H4 (cell line): ENCODE data around the gene TOMM34. TPM values are rescaled to one million over a fixed set of nuclear protein-coding genes. Genes with fewer than 3 reads are reported as not detected.

Experiments used
- DNase-seq: peaks from one replicate; pipeline ENCODE4 v3.0.0-alpha.2; 2015; ENCODE audit warnings: low spot score
- total RNA-seq: library from RNA; depleted of rRNA; stranded (reverse); fragments of >200 nt; shearing (Covaris generic); gene quantifications from 2 replicates; pipeline ENCODE4 v1.2.3, GENCODE V29; 2014

Gene TOMM34
- total RNA-seq, 1 experiment from 2014 or later: 41.5 TPM

GRCh38 chr20:44930517-44931168 is 29.6 kb downstream of the TOMM34 start:
- DNase-seq: no peak

- DNase-seq: no peak
These were observed 31.6 kb downstream of the TOMM34 start for GRCh38 chr20:44928595-44928994.

GRCh38 chr20:44924541-44924940 is 35.7 kb downstream of the TOMM34 start:
- no peak for DNase-seq

GRCh38 chr20:44921447-44921846 is 38.8 kb downstream of the TOMM34 start:
- no peak for DNase-seq

- no peak for DNase-seq
These were observed 41.4 kb downstream of the TOMM34 start for GRCh38 chr20:44918761-44919160.

GRCh38 chr20:44918342-44918741 is 41.9 kb downstream of the TOMM34 start:
- DNase-seq: no peak

- no peak for DNase-seq
These were observed 42.8 kb downstream of the TOMM34 start for GRCh38 chr20:44917399-44917798.

- no peak for DNase-seq
These were observed 43.6 kb downstream of the TOMM34 start for GRCh38 chr20:44916586-44916985.

- DNase-seq: no peak
These were observed 45.3 kb downstream of the TOMM34 start for GRCh38 chr20:44914924-44915323.

GRCh38 chr20:44912189-44912588 is 48.0 kb downstream of the TOMM34 start:
- DNase-seq: no peak

GRCh38 chr20:44911264-44911921 is 48.8 kb downstream of the TOMM34 start:
- DNase-seq: peak; percentile 53

- DNase-seq: no peak
These were observed 49.4 kb downstream of the TOMM34 start for GRCh38 chr20:44910690-44911262.

- peak; percentile 17 for DNase-seq
These were observed 50.1 kb downstream of the TOMM34 start, which contains the start of gene PABPC1L for GRCh38 chr20:44909872-44910689. Gene PABPC1L, plus strand, starts transcription at chr20:44910060. Its CDS starts 84 bp downstream, at chr20:44910144.

- DNase-seq: no peak
These were observed 51.0 kb downstream of the TOMM34 start for GRCh38 chr20:44908987-44909871.

GRCh38 chr20:44904377-44904776 is 55.8 kb downstream of the TOMM34 start:
- DNase-seq: peak; percentile 25

- DNase-seq: no peak
These were observed 58.2 kb downstream of the TOMM34 start for GRCh38 chr20:44901974-44902373.

- DNase-seq: no peak
These were observed 59.9 kb downstream of the TOMM34 start for GRCh38 chr20:44900231-44900854.

GRCh38 chr20:44897133-44897532 is 63.1 kb downstream of the TOMM34 start:
- no peak for DNase-seq

GRCh38 chr20:44896583-44896982 is 63.6 kb downstream of the TOMM34 start:
- no peak for DNase-seq

GRCh38 chr20:44894959-44895358 is 65.2 kb downstream of the TOMM34 start:
- no peak for DNase-seq
